ENCODE results near the gene RAB11FIP2.

The RAB11FIP2 gene

DNA sequence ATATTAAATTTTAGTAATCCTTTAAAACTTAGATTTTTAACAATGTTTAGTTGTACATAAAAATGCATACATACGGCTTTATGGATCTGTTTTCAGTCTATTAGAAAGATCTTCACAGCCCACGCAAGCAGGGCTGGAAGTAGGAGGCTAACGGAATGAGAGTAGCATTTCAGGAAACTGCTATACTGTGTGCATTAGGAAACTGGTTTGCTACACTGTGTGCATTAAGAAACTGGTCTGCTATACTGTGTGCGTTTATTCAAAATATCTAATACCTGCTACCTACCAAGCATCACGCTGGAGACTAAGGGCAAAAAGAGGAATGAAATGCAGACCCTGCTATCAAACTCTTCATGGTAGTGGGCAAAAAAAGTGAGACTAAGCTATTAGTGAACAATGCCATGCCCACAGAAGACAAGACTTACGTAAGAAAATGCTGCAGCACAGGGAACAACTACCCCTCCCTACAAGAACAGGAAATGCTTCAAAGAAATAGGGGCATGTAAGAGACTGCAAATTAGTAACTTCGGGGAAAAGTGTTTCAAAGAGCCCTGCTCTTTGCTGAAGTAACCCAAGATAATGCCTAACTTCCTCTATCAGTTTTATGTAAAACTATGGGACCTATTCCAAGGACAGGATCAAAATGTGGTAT is 11.3 kb downstream of the RAB11FIP2 start:
- DNase-seq (ENCODE audit: low read depth in 2 of 2) = no peak

DNA sequence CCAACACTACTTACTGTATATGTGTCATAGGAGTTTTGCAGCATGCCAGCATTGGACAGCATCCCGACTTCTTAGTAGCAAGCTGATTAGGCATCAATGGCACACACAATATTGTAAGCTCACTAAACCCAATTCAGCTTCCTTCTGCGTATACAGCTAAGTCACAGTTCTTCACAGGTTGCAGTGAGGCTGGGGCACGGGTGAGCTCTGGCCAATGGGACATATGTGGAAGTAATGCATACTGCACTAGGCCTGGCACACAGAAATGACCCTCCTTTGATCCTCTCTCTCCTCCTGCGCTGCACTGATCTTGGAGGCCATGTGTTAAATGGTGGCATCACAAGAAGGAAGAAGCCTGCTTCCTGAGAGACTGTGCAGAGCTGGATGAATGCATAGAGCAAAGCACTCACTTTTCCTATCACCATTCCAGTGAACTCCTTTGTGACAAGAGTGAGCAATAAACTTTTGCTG is 11.9 kb downstream of the RAB11FIP2 start:
- DNase-seq (ENCODE audit: low read depth in 2 of 2) = no peak

DNA sequence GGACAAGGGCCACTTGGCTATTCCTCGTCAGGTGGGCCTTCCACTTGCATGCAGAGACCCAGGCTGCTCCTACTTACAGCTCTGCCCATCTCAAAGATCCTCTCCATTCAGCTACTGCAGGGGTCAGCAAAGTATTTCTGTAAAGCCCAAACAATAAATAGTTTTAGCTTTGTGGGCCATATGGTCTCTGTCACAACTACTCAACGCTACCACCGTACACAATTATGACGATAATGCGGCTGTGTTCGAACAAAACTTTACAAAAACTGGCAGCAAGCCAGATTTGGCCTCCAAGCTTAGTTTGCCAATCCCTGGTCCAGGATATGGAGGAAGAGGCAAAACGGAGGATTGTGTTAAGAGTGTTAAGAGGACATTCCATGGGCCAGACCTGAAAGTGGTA is 12.8 kb downstream of the RAB11FIP2 start:
- no peak for DNase-seq (ENCODE audit: low read depth in 2 of 2)

DNA sequence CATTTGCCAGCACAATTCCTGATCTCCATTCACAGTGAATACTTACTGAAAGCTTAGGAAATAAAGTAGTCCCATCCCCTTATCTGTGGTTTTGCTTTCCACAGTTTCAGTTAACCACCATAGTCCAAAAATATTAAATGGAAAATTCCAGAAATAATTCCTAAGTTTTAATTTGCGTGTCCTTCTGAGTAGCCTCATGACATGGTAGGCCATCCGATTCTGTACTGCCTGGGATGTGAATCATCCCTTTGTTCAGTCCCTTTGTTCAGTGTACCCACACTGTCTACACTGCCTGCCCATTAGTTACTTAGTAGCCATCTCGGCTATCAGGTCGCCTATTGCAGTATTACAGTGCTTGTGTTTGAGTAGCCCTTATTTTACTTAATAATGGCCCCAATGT is 14.2 kb downstream of the RAB11FIP2 start:
- DNase-seq (ENCODE audit: low read depth in 2 of 2) = no peak

DNA sequence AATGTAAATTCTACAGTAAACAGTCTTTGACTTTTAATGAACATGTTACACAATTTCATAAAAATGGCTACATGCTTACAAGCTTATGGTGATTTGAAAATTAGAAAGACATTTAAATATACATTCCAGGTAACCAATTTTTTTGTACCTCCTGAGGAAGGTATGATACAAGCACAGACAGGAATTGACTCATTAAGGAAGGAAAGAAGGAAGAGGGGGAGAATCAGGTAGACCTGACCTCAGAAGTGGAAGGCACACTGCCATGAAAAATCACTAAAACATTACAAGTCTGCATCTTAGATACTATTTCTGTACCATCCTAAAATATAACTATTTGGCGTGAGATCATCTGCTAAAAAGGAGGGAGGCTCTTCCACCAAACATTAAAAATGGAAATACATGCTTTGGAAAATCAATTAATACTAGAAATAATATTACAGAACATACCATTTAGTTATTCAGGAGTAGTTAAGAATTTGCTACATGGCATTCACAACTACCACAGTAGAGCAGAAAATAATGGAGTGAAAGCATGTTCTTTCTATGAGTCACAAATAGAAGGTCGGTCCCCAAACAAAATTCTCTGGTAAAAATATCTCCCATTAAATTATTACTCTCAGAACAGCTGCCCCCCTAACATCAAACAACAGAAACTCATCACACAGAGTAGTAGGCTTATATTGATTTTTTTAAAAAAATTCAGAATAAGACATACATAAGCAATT is 15.2 kb downstream of the RAB11FIP2 start:
- no peak for DNase-seq (ENCODE audit: low read depth in 2 of 2)

DNA sequence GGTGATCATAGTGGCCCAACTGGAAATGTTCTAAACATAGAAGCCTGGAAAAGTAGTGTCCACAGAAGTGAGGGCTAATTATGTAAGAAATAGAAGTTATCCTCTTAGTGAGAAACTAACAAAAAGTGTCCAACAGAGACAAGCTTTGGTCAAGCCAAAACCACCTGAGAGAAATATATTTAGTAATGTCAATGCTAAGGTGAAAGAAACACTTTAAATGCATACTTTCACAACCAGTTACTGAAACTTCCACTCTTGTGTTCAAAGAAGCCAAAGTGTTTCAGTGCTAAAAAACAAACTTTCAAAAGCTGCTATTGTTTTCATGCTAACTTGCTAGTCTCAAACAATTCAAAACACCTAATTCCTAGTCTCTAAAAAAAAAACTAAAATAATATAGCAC is 18.1 kb downstream of the RAB11FIP2 start:
- DNase-seq (ENCODE audit: low read depth in 2 of 2) = no peak

DNA sequence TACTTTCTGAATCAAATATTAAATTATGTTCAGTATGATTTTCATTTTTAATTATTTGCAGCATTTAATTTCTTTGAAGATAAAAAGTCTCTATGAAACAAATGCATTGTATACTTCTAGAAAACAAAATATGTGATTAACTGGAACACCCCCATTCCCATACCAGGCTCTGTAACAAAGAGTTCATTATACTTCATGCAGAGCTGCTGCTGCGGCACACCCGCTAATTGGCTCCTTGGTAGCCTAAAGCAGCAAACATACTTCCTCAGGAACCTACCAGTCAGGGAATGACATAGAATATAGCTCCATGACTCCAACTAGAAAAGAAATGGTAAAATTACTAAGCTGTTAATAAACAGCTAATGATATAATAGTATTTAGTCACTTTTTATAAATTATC is 19.3 kb downstream of the RAB11FIP2 start:
- no peak for DNase-seq (ENCODE audit: low read depth in 2 of 2)

DNA sequence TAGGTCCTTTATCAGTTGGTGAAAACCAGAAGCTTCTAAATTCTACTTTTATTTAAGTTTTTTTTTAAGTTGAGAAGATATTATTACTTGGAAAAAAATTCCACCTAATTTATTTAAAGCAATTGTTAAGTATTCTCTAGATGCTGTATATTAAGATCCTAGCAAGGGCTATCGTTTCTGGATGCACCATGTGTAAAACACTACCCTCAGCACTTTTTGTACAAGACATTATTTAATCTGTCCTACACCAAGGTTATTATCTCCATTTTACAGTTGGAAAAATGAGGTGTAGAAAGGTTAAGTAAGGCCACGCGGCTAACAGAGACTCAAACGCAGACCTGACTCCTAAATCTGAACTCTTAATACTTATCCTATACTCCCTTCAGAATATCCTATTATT is 19.8 kb downstream of the RAB11FIP2 start:
- no peak for DNase-seq (ENCODE audit: low read depth in 2 of 2)

DNA sequence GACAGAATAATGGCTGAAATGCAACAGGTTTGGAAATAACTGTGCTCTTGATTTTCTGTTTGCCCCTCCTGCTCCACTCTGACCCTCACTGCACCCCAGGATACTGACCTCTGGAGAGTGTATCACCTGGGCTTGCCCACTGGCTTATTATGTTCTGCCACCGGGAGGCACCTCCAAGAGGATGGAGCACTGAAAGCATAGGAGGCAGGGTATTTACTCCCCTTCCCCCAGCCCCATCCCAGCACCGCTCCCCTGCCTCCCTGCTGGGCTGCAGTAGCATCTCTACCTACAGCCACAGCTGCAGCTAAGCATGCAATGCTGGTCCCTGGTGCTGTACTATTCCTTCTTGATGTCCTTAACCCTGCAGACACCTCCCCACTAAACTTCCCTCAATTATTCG is 26.4 kb downstream of the RAB11FIP2 start:
- DNase-seq (ENCODE audit: low read depth in 2 of 2) = no peak

DNA sequence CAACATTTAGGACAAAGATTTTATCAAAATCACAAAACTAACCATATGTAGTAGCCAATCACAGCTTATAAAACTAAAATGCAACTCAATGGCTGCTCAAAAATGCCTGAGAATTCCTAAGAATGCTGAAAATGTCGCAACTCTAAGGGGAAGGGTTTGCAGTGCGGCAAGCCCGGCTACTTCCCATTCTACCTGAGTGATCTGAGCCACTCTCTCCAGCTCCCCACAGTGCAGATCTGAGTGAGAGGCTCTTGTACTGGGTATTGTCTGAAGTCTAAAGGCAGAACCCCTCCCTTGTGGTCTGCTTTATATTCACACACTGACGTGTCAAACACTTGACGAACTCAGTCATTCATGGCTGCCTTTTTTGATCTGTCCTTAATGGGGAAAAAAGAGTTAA is 28.9 kb downstream of the RAB11FIP2 start:
- no peak for DNase-seq (ENCODE audit: low read depth in 2 of 2)

DNA sequence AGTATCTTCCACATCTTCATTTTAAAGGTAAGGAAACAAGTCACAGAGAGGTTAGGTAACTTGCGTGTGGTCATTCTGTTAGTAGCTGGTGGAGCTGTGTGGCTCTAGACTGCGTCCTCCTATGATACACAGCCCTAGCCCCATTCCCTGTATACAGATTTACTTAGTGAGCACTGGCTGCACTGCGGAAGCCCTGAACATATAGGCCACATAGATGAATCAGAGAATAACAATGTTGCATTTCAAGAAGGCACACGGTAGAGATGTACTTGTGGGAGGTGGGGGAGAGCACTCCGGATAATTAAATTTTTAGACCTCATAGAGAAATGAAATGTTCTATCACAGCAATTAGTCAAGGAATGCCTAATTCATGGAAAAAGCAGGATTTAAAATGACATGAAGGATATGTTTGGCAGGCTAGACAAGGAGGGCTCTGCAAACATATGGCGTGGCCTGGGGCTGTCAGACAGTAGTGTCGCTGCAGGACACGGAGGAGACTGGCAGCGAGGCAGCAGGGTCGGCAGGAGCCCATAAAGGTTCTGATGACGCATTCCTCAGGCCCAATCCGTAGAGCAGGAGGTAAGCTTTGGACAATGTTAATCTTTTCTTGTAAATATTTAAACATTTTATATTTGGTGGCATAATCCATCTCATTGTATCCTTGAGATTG is 29.5 kb downstream of the RAB11FIP2 start:
- no peak for DNase-seq (ENCODE audit: low read depth in 2 of 2)

DNA sequence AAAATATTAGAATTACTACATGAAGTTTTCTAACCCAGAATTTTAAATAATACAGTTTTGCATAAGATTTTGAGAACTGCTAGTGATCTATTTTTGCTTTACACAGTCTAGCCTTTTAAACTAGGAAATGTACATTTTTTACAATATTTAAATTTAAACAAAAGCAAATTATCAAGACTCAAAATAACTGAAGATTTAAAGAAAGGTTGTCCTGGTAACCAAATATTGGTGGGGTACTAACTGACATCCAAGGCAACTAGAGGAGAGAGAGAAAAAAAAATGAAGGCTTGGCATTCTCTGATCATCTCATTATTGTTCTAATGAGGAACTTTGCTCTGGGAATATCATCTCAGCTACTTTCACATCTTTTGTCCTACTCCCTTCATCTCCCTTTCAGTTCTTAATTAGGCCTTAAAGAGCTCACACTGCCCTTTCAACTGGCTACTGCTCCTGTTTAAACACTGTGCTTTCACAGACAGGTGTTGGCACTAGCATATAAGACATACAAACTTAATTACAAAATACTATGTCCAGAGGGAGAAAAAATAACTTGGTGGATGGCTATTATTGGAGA is 33.7 kb downstream of the RAB11FIP2 start:
- no peak for DNase-seq (ENCODE audit: low read depth in 2 of 2)

DNA sequence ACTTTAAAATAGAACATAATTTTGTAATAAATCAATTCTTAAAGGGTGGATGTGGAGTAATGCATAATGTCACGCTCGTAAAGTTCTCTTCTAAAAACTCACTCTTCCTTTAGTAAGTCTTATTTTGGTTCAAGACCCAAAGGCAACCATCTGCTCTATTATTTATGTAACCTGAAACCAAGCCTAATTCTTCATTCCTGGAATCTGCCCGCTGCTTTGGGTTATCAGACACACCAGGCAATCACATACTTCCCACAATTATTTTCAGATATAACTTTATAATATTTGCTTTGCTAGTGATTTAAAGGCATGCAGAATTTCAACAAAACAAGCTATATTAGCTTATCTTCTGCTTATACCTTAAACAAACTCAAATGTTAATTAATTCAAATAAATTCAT is 39.0 kb downstream of the RAB11FIP2 start:
- no peak for DNase-seq (ENCODE audit: low read depth in 2 of 2)

DNA sequence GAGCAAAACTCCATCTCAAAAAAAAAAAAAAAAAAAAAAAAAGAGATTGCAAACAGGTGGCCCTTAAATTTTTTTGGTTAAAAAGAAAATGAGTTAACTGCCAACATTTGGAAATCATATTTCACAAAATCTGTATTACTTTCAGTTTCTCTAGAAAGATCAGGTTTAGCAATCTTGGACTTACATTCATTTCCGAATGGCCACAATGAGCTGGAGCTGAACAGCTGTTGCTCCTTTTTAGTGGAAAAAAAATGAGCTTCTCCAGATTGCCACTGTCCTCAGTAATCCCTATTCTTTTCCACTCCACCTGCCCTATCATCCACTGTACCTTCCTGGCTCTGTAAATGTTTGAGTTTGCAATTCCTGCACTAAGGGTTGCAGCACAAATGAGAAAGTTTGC is 43.6 kb downstream of the RAB11FIP2 start:
- no peak for DNase-seq (ENCODE audit: low read depth in 2 of 2)

DNA sequence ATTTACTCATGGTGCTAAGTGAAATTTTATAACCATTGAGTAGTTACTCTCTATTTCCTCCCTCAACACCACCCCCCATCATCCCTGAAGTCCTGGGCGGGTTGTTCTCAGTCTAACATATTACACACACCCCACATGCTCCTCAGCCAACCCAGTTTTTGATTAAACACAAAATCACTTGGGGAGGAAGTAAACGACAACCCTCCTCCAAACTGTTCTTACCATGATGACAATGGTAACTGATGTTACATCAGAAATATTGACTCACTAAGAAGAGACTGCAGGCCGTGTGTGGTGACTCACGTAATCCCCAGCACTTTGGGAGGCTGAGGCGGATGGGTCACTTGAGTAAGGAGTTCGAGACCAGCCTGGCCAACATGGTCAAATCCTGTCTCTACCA is 44.2 kb downstream of the RAB11FIP2 start:
- peak; percentile 40 to 46 for DNase-seq (ENCODE audit: low read depth in 2 of 2)

DNA sequence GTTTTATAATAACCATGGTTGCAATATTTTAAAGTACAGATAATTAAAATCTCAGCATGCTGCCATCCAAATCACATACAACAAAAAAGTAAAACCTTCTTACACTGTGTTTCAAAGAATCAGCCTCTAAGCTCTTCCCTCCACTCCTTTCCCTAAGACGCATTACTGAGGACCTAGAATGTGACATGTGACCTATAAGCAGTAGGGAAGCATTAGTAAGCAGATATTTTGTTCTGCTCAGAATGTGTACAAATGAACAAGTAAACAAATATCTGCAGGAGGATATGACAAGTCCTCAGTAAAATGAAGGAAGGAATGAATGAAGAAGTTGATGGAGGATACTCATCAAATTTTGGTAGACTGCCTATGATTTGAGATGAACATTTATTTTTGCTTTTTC is 49.1 kb downstream of the RAB11FIP2 start:
- DNase-seq (ENCODE audit: low read depth in 2 of 2) = no peak

DNA sequence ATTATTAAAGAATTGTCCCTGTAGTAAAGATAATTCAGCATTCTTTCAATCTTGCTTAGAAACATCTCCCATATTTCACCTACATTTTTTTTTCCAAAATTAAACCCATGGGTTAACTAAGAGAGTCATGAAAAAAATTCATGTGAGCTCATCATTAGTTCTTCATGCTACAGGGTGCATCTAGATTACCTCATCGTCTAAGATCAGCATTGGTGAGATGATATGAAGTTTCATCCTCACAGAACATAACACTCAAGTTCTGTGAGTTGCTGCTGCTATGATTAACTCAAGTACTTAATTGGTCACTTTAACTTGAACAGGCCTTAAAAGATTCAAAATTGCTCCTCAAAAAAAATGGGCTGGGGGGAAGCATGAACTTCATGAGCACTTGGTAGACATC is 50.0 kb downstream of the RAB11FIP2 start:
- DNase-seq (ENCODE audit: low read depth in 2 of 2) = no peak

DNA sequence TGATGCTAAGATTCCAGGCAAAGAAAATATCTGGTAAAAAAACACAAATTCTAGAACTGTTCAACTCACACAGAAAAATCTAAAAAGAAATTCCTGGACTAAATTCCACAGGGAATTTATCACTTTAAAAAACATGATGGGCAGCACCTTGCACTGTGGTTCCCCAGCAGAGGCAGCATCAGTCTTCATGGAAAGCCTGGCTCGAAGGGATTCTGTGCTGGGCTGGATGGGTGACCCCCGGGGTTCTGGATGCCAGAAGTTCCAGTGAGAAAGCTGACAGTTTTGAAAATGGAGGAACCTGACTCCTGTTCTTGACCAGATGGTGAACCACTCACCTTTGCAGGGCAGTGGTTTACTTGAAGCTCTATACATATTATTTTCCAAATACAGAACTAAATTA is 52.0 kb downstream of the RAB11FIP2 start:
- DNase-seq (ENCODE audit: low read depth in 2 of 2) = no peak

DNA sequence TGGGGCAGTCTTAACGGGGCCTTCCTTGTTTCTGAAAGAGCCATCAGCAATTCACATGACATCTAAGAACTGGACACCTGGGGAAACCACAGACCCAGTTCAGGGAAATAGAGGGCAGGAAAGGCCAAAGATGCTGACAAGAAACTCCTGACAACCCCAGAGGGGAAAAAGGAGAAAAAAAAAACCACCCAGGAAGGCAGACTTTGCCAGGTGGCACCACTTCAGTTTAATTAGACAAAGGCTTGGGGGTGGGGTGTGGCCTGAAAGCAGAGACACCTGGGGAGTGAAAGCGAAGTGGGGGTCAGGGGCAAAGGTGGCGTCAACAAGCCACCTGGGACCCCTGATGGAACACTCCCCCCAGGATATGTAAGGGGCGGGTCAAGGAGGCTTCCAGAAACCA is 53.6 kb downstream of the RAB11FIP2 start:
- DNase-seq (ENCODE audit: low read depth in 2 of 2) = no peak

DNA sequence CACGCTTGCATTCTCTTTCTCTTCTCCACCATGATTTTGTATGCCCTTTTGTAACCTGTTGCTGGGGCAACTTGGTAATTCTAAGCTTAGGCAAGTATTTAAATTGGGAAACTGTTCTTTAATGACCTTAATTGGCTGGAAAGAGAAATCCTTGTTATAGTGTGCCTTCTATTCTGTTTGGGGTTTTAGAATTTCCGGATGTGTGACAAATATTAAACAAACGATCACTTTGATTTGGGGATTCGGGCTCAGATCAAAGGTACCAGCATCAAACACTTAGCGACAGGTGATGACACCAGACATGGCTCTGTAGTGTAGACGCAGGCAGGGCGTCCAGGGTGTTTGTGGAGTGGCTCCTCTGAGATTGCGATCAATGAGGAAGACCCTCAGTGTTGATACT is 55.0 kb downstream of the RAB11FIP2 start:
- no peak for DNase-seq (ENCODE audit: low read depth in 2 of 2)

DNA sequence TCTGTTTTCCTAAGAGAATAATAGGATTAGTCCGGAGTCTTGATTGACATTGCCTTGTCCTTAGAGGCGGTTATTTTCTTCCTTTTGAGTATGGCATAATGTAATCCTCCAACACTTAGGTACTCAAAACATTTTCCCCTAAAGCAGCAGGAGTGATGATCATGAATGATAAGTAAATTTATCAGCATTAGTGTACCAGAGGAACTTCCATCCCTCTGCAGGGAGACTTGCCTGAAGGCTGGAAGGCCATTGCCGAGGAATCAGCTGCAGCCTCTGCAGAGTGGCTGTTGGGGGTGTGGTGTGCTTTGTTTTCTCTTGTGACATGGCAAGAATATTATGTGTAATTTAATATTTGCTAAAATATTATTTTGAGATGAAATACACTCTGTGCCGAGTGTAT is 56.8 kb downstream of the RAB11FIP2 start:
- DNase-seq (ENCODE audit: low read depth in 2 of 2) = no peak

DNA sequence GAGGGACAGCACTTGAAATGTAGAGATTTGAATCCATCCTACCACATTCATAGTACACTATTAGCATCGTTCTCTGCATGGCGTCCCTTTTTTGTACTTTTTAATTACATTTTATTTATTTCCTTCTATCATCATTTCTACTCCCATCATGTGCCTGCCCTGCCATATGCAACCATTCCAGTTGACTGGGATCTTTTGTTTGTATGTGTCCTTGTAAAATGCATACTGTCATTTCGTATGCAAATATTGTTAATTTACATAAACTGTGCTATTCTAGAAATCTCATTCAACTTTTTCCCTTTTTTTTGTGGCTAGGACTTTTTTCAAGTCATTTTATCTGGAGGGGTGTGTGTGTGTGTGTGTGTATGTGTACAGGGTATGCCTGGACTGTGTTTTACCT is 57.9 kb downstream of the RAB11FIP2 start:
- DNase-seq (ENCODE audit: low read depth in 2 of 2) = no peak

Data from fibroblast of skin of left quadriceps (primary cell).